Transverse colon (tissue), 4 donors: ENCODE results near the gene CTR9. TPM values are rescaled to one million over a fixed set of nuclear protein-coding genes. Genes with fewer than 3 reads are reported as not detected.

ENCODE experiments used
- DNase-seq: peaks from one replicate; pipeline ENCODE4 v3.0.0-alpha.2; 2019
- H3K27ac ChIP-seq, 4 donors: fragments of 200-600 bp; sonication (generic); 2 replicates each; pipeline ENCODE4 v1.5.1; 2016 to 2018; ENCODE audit warnings: inconsistent platforms in 4 of 4
- H3K27me3 ChIP-seq: fragments of 200-600 bp; sonication (generic); 2 replicates; pipeline ENCODE4 v1.5.1; 2017; ENCODE audit warnings: inconsistent platforms
- H3K36me3 ChIP-seq, 4 donors: fragments of 200-600 bp; sonication (generic); 2 replicates each; pipeline ENCODE4 v1.5.1; 2017 to 2019; ENCODE audit warnings: inconsistent platforms in 4 of 4
- H3K4me1 ChIP-seq, 4 donors: fragments of 200-600 bp; sonication (generic); 2 replicates each; pipeline ENCODE4 v1.5.1; 2017 to 2020; ENCODE audit warnings: inconsistent platforms in 4 of 4
- H3K4me3 ChIP-seq, 4 donors: fragments of 200-600 bp; sonication (generic); 1 replicate in 1 of 4; 2 replicates in 3 of 4; pipeline versions ENCODE4 v1.5.1 to v1.6.1; 2017 to 2019; ENCODE audit warnings: inconsistent platforms in 4 of 4
- H3K9me3 ChIP-seq, 2 donors: fragments of 200-600 bp; sonication (generic); 2 replicates each; pipeline ENCODE4 v1.5.1; 2017 to 2019; ENCODE audit warnings: inconsistent platforms in 2 of 2
- CTCF ChIP-seq, 5 experiments: fragments of 200-600 bp in 3 of 5; fragments of 450-650 bp in 2 of 5; sonication (generic) in 3 of 5; IDR thresholded peaks; 1 replicate in 2 of 5; 2 replicates in 3 of 5; pipeline ENCODE4 v1.5.1; 2016 to 2017; ENCODE audit warnings: antibody characterized with exemption in 5 of 5, inconsistent platforms in 3 of 5, mild to moderate bottlenecking in 2 of 5, moderate library complexity in 1 of 5
- EP300 ChIP-seq: sonication (generic); formaldehyde crosslinking; IDR thresholded peaks from one replicate; pipeline ENCODE4 v1.6.1; 2017; ENCODE audit warnings: antibody characterized with exemption, low read depth
- POLR2A ChIP-seq: fragments of 450-650 bp; IDR thresholded peaks from one replicate; pipeline ENCODE4 v1.6.1; 2016; ENCODE audit warnings: antibody characterized with exemption, mild to moderate bottlenecking, moderate library complexity
- POLR2AphosphoS5 ChIP-seq, 3 donors: sonication (generic); formaldehyde crosslinking; IDR thresholded peaks; one replicate each; pipeline ENCODE4 v1.6.1; 2016; ENCODE audit warnings: antibody characterized with exemption in 3 of 3
- WGBS, 2 donors: methylation state at CpG; one replicate each; pipeline ENCODE4 v1.1.5; 2018; ENCODE audit warnings: low coverage in 1 of 2; 5-methylcytosine and 5-hydroxymethylcytosine counted together
- in situ Hi-C, 4 donors: fragments of 200-750 bp; cut with MboI; loops; one replicate each; pipeline versions ENCODE4 v1.15.0 to v1.15.1; 2017; ENCODE audit warnings: low sequenced_read_pairs in 3 of 4, low pct_ligation_motif_present in 1 of 4, low pct_unique_long_range_greater_than_20kb in 1 of 4
- intact Hi-C: fragments of 100-400 bp; cut with DNase I; formaldehyde crosslinking; loops from one replicate; pipeline ENCODE4 v1.15.1; 2023; ENCODE audit warnings: low total_unique reads
- small RNA-seq, 4 donors: library from RNA; depleted of rRNA; stranded (forward); fragments of <200 nt; gene quantifications; one replicate each; pipeline ENCODE3, GENCODE V24; 2016
- total RNA-seq, 4 donors: library from RNA; depleted of rRNA; stranded (reverse); fragments of >200 nt; gene quantifications; one replicate each; pipeline ENCODE4 v1.1.0, GENCODE V29; 2016

The CTR9 gene
- total RNA-seq, 4 donors from 2014 or later, result 21.3 to 41.2 (median 25.5) TPM

- Histone ChIP-seq H3K4me3 (no peak overlapping the region), H3K4me1 (no peaks in the 10 kb centered on the region), H3K36me3 (no peaks in the 10 kb centered on the region), H3K9me3 (no peaks in the 10 kb centered on the region), H3K27me3 (no peaks in the 10 kb centered on the region), H3K27ac (no peak overlapping the region)
- in situ Hi-C loops (no loop called here), intact Hi-C loops (no loop called here)
- TF ChIP-seq POLR2AphosphoS5 (IDR thresholded peaks at IDR 0.05), result no peak
- no peak for TF ChIP-seq POLR2A
- no peak for TF ChIP-seq CTCF (IDR thresholded peaks at IDR 0.05)
- TF ChIP-seq EP300, result no peak
- no peak for DNase-seq
- WGBS, 2 donors, result 85 to 93% methylated on average over 2 to 4 of the region's 4 CpGs
Observed at GRCh38 chr11:10829139-10829538, 78.1 kb downstream of the CTR9 start.

Small RNAs within 50 kb of the gene (small RNA-seq; reads per million reads assigned to genes)
- gene RF00019 (0 reads per million in 4 donors), gene SNORD97 (0 reads per million in 4 donors)

Other genes starting within 250 kb of the CTR9 start
- 10 to 100 TPM; 13.1 to 31.4 (median 22.3) TPM for gene RNF141, start 210.1 kb upstream of the CTR9 start, total RNA-seq
- gene LYVE1, start 182.6 kb upstream of the CTR9 start, total RNA-seq, result 10 to 100 TPM in 3 of 4 donors, 1 to 10 TPM in 1; 8.2 to 41.6 (median 31.7) TPM
- gene IRAG1, start 57.5 kb upstream of the CTR9 start, total RNA-seq, result 10 to 100 TPM; 19.4 to 48.8 (median 24.9) TPM
- 100 to 1,000 TPM; 357 to 482 (median 444) TPM for gene EIF4G2, start 57.7 kb downstream of the CTR9 start, total RNA-seq
- gene ZBED5, start 106.8 kb downstream of the CTR9 start, total RNA-seq, result 10 to 100 TPM; 13.7 to 38.4 (median 29.7) TPM